Karpas-422 (cell line): ENCODE measurements around the gene TMEM272. TPM values are rescaled to one million over a fixed set of nuclear protein-coding genes. Genes with fewer than 3 reads are reported as not detected.

ENCODE experiments used
- DNase-seq: peaks from one replicate; pipeline ENCODE4 v3.0.0-alpha.2; 2015
- H2AFZ ChIP-seq: fragments of 200-600 bp; sonication (generic); 2 replicates; pipeline ENCODE4 v1.6.1; 2014; ENCODE audit warnings: antibody characterized with exemption, low read length, mixed read lengths
- H3K27ac ChIP-seq: fragments of 200-600 bp; sonication (generic); 2 replicates; pipeline ENCODE4 v1.5.1; 2014; ENCODE audit warnings: mild to moderate bottlenecking, low read length, moderate library complexity
- H3K27me3 ChIP-seq: fragments of 200-600 bp; sonication (generic); 2 replicates; pipeline ENCODE4 v1.6.1; 2014; ENCODE audit warnings: low read length, mixed read lengths
- H3K36me3 ChIP-seq: fragments of 200-600 bp; sonication (generic); 2 replicates; pipeline ENCODE4 v1.6.1; 2014; ENCODE audit warnings: low read length, mixed read lengths; ENCODE audit not compliant: insufficient read depth
- H3K4me1 ChIP-seq: fragments of 200-600 bp; sonication (generic); 2 replicates; pipeline ENCODE4 v1.6.1; 2014; ENCODE audit warnings: mild to moderate bottlenecking, low read length, mixed read lengths
- H3K4me2 ChIP-seq: fragments of 200-600 bp; sonication (generic); 2 replicates; pipeline ENCODE4 v1.6.1; 2014; ENCODE audit warnings: low read length, low read depth, mild to moderate bottlenecking; ENCODE audit not compliant: poor library complexity, severe bottlenecking
- H3K4me3 ChIP-seq: fragments of 200-600 bp; sonication (generic); 2 replicates; pipeline ENCODE4 v1.5.1; 2014; ENCODE audit warnings: mild to moderate bottlenecking, antibody characterized with exemption, low read length, mixed read lengths
- H3K79me2 ChIP-seq: fragments of 200-600 bp; sonication (generic); 2 replicates; pipeline ENCODE4 v1.6.1; 2014; ENCODE audit warnings: mild to moderate bottlenecking, low read length, mixed read lengths
- H3K9ac ChIP-seq: fragments of 200-600 bp; sonication (generic); 2 replicates; pipeline ENCODE4 v1.6.0; 2014; ENCODE audit warnings: low read length
- H3K9me2 ChIP-seq: fragments of 200-600 bp; sonication (generic), shearing (Covaris generic); replicated peaks from 2 replicates; pipeline ENCODE4 v1.6.0; 2014; ENCODE audit warnings: mild to moderate bottlenecking, low read length, moderate library complexity; ENCODE audit not compliant: insufficient read depth
- H3K9me3 ChIP-seq: fragments of 300-700, 200-600 bp; sonication (generic); 2 replicates; pipeline ENCODE4 v1.6.1; 2014; ENCODE audit warnings: low read length, mixed read lengths
- H4K20me1 ChIP-seq: fragments of 200-600 bp; sonication (generic); 2 replicates; pipeline ENCODE4 v1.6.1; 2014; ENCODE audit warnings: mild to moderate bottlenecking, antibody characterized with exemption, low read length, low read depth; ENCODE audit not compliant: insufficient read depth
- total RNA-seq: library from RNA; depleted of rRNA; stranded (reverse); fragments of >200 nt; shearing (Covaris generic); gene quantifications from 2 replicates; pipeline ENCODE4 v1.2.3, GENCODE V29; 2014; ENCODE audit warnings: low replicate concordance

Gene TMEM272
- total RNA-seq, 1 experiment from 2014 or later = 0.15 TPM

GRCh38 chr13:51811920-51812451 is 33.0 kb downstream of the TMEM272 start:
- H3K9me3 ChIP-seq = no peaks in the 10 kb centered on the region
- H3K36me3 ChIP-seq = no peaks in the 10 kb centered on the region
- H3K27me3 ChIP-seq = no peaks in the 10 kb centered on the region
- peaks cover 62% of the 10 kb centered on the region for H3K4me1 ChIP-seq
- 0 out of 2 replicates have a peak overlapping the region, but pooled peaks have one; percentile 5 for H3K4me3 ChIP-seq
- no peak overlapping the region for H3K27ac ChIP-seq
- DNase-seq = no peak
- no peaks in the 10 kb centered on the region for H3K9me2 ChIP-seq
- H2AFZ ChIP-seq = no peak overlapping the region
- H4K20me1 ChIP-seq = no peaks in the 10 kb centered on the region
- no peaks in the 10 kb centered on the region for H3K79me2 ChIP-seq
- peak overlapping the region; percentile 39 for H3K4me2 ChIP-seq
- no peak overlapping the region for H3K9ac ChIP-seq

- H3K36me3 ChIP-seq = no peaks in the 10 kb centered on the region
- no peak overlapping the region for H3K9ac ChIP-seq
- peak; percentile 51 for DNase-seq
- no peaks in the 10 kb centered on the region for H4K20me1 ChIP-seq
- no peaks in the 10 kb centered on the region for H3K9me3 ChIP-seq
- peak overlapping the region; percentile 26; the same call in 1 of the 2 replicates for H3K4me3 ChIP-seq
- H2AFZ ChIP-seq = no peak overlapping the region
- H3K79me2 ChIP-seq = no peaks in the 10 kb centered on the region
- H3K4me2 ChIP-seq = peak overlapping the region; percentile 39
- no peaks in the 10 kb centered on the region for H3K27me3 ChIP-seq
- H3K27ac ChIP-seq = no peak overlapping the region
- peaks cover 62% of the 10 kb centered on the region for H3K4me1 ChIP-seq
- H3K9me2 ChIP-seq = no peaks in the 10 kb centered on the region
Observed at GRCh38 chr13:51811046-51811445, 33.9 kb downstream of the TMEM272 start.

- peaks cover 59% of the 10 kb centered on the region for H3K4me1 ChIP-seq
Observed at GRCh38 chr13:51808811-51809210, 36.2 kb downstream of the TMEM272 start.

GRCh38 chr13:51807041-51807440 is 37.9 kb downstream of the TMEM272 start:
- no peak overlapping the region for H3K9ac ChIP-seq
- no peaks in the 10 kb centered on the region for H3K79me2 ChIP-seq
- no peak overlapping the region for H3K27ac ChIP-seq
- H2AFZ ChIP-seq = no peak overlapping the region
- no peaks in the 10 kb centered on the region for H3K9me2 ChIP-seq
- H3K4me3 ChIP-seq = no peak overlapping the region
- H3K36me3 ChIP-seq = no peaks in the 10 kb centered on the region; the same call in 1 of the 2 replicates
- DNase-seq = no peak
- H3K4me1 ChIP-seq = peaks cover 56% of the 10 kb centered on the region
- H3K9me3 ChIP-seq = no peaks in the 10 kb centered on the region
- H3K4me2 ChIP-seq = no peak overlapping the region
- no peaks in the 10 kb centered on the region for H3K27me3 ChIP-seq
- H4K20me1 ChIP-seq = no peaks in the 10 kb centered on the region

More at GRCh38 chr13:51808811-51809210, 36.2 kb downstream of the TMEM272 start:
- H3K9me2 ChIP-seq = no peaks in the 10 kb centered on the region
- H3K27ac ChIP-seq = no peak overlapping the region
- H3K4me2 ChIP-seq = no peak overlapping the region
- H4K20me1 ChIP-seq = no peaks in the 10 kb centered on the region
- H3K4me3 ChIP-seq = no peak overlapping the region
- no peak overlapping the region for H3K9ac ChIP-seq
- DNase-seq = no peak
- no peaks in the 10 kb centered on the region for H3K9me3 ChIP-seq
- H2AFZ ChIP-seq = no peak overlapping the region
- no peaks in the 10 kb centered on the region for H3K79me2 ChIP-seq
- no peaks in the 10 kb centered on the region; the same call in 1 of the 2 replicates for H3K36me3 ChIP-seq
- H3K27me3 ChIP-seq = no peaks in the 10 kb centered on the region

- H3K27ac ChIP-seq = no peak overlapping the region
- no peak overlapping the region for H3K4me3 ChIP-seq
- H4K20me1 ChIP-seq = no peaks in the 10 kb centered on the region
- peak; percentile 79 for DNase-seq
- H3K9me3 ChIP-seq = no peaks in the 10 kb centered on the region
- no peak overlapping the region for H3K4me2 ChIP-seq
- no peaks in the 10 kb centered on the region for H3K9me2 ChIP-seq
- H2AFZ ChIP-seq = no peak overlapping the region
- peaks cover 51% of the 10 kb centered on the region for H3K4me1 ChIP-seq
- no peaks in the 10 kb centered on the region for H3K27me3 ChIP-seq
- no peak overlapping the region for H3K9ac ChIP-seq
- no peaks in the 10 kb centered on the region; the same call in 1 of the 2 replicates for H3K36me3 ChIP-seq
- H3K79me2 ChIP-seq = no peaks in the 10 kb centered on the region
Observed at GRCh38 chr13:51806566-51806965, 38.4 kb downstream of the TMEM272 start.

GRCh38 chr13:51805925-51806324 is 39.1 kb downstream of the TMEM272 start:
- Histone ChIP-seq H3K79me2 (no peaks in the 10 kb centered on the region), H3K9me3 (no peaks in the 10 kb centered on the region), H3K4me3 (no peak overlapping the region), H3K27ac (no peak overlapping the region), H3K27me3 (no peaks in the 10 kb centered on the region), H3K36me3 (no peaks in the 10 kb centered on the region; the same call in 1 of the 2 replicates), H3K4me2 (no peak overlapping the region), H3K9me2 (no peaks in the 10 kb centered on the region), H4K20me1 (no peaks in the 10 kb centered on the region), H2AFZ (no peak overlapping the region), H3K4me1 (peaks cover 45% of the 10 kb centered on the region), H3K9ac (no peak overlapping the region)
- no peak for DNase-seq

GRCh38 chr13:51805313-51805712 is 39.7 kb downstream of the TMEM272 start:
- Histone ChIP-seq H3K9me3 (no peaks in the 10 kb centered on the region), H3K27me3 (no peaks in the 10 kb centered on the region), H3K4me2 (peak overlapping the region; percentile 80), H3K9ac (peak overlapping the region; percentile 89), H3K4me3 (peak overlapping the region; percentile 84), H4K20me1 (no peaks in the 10 kb centered on the region), H3K79me2 (no peaks in the 10 kb centered on the region), H3K9me2 (no peaks in the 10 kb centered on the region), H3K36me3 (no peaks in the 10 kb centered on the region; the same call in 1 of the 2 replicates), H2AFZ (no peak overlapping the region), H3K27ac (no peak overlapping the region), H3K4me1 (peaks cover 40% of the 10 kb centered on the region)
- no peak for DNase-seq

- DNase-seq = peak; percentile 47
- Histone ChIP-seq H3K9me3 (no peaks in the 10 kb centered on the region), H4K20me1 (no peaks in the 10 kb centered on the region), H3K27ac (peak overlapping the region; percentile 61; the same call in 1 of the 2 replicates), H3K9ac (peak overlapping the region; percentile 89), H3K4me3 (peak overlapping the region; percentile 84), H3K4me2 (peak overlapping the region; percentile 80), H3K27me3 (no peaks in the 10 kb centered on the region), H3K9me2 (no peaks in the 10 kb centered on the region), H2AFZ (peak overlapping the region; percentile 60; the same call in 1 of the 2 replicates), H3K36me3 (no peaks in the 10 kb centered on the region; the same call in 1 of the 2 replicates), H3K79me2 (no peaks in the 10 kb centered on the region), H3K4me1 (peaks cover 40% of the 10 kb centered on the region)
Observed at GRCh38 chr13:51804295-51805172, 40.4 kb downstream of the TMEM272 start.
